ENCODE results near the gene RHOU. TPM values are rescaled to one million over a fixed set of nuclear protein-coding genes. Genes with fewer than 3 reads are reported as not detected.
"Not testable (repeated sequence)": the region's sequence is repeated elsewhere in the genome, so short reads cannot be mapped to it uniquely, and the experiment has no call there.

Gene RHOU
- total RNA-seq, 2 experiments from 2014 or later: 4.5 TPM

GRCh38 chr1:228768355-228769000 lies 33.2 kb downstream of the RHOU start:
- ChIA-PET POLR2A (no interaction called here), CTCF (no interaction called here)
- Mint-ChIP-seq H3K27me3 (peaks cover 3% of the 10 kb centered on the region), H3K4me1 (peaks cover 23% of the 10 kb centered on the region), H3K4me3 (no peak overlapping the region), H3K36me3 (ENCODE audit: low read depth) (peaks cover 6% of the 10 kb centered on the region), H3K27ac (no peak overlapping the region), H3K9me3 (no peaks in the 10 kb centered on the region)
- DNase-seq: no peak

GRCh38 chr1:228770779-228771223 lies 35.5 kb downstream of the RHOU start:
- peaks cover 6% of the 10 kb centered on the region for H3K36me3 Mint-ChIP-seq (ENCODE audit: low read depth)
- H3K9me3 Mint-ChIP-seq: no peaks in the 10 kb centered on the region
- H3K27ac Mint-ChIP-seq: no peak overlapping the region
- H3K4me1 Mint-ChIP-seq: peaks cover 14% of the 10 kb centered on the region
- POLR2A ChIA-PET: no interaction called here
- DNase-seq: no peak
- CTCF ChIA-PET: no interaction called here
- peaks cover 3% of the 10 kb centered on the region for H3K27me3 Mint-ChIP-seq
- H3K4me3 Mint-ChIP-seq: no peak overlapping the region

GRCh38 chr1:228772516-228773212 lies 37.4 kb downstream of the RHOU start:
- peaks cover 5% of the 10 kb centered on the region for H3K4me1 Mint-ChIP-seq
- ChIA-PET CTCF (no interaction called here), POLR2A (no interaction called here)
- H3K9me3 Mint-ChIP-seq: no peaks in the 10 kb centered on the region
- H3K36me3 Mint-ChIP-seq (ENCODE audit: low read depth): peaks cover 4% of the 10 kb centered on the region
- no peak for DNase-seq
- peaks cover 3% of the 10 kb centered on the region for H3K27me3 Mint-ChIP-seq
- H3K4me3 Mint-ChIP-seq: no peak overlapping the region
- H3K27ac Mint-ChIP-seq: no peak overlapping the region

GRCh38 chr1:228775946-228776345 lies 40.7 kb downstream of the RHOU start:
- H3K27ac Mint-ChIP-seq; H3K9me3 Mint-ChIP-seq; H3K36me3 Mint-ChIP-seq (ENCODE audit: low read depth); POLR2A ChIA-PET; H3K4me1 Mint-ChIP-seq; H3K4me3 Mint-ChIP-seq; H3K27me3 Mint-ChIP-seq; CTCF ChIA-PET; DNase-seq: not testable (repeated sequence)

- DNase-seq: no peak
- H3K9me3 Mint-ChIP-seq: no peaks in the 10 kb centered on the region
- ChIA-PET CTCF (no interaction called here), POLR2A (no interaction called here)
- no peak overlapping the region for H3K4me3 Mint-ChIP-seq
- H3K36me3 Mint-ChIP-seq (ENCODE audit: low read depth): no peaks in the 10 kb centered on the region
- no peak overlapping the region for H3K27ac Mint-ChIP-seq
- H3K27me3 Mint-ChIP-seq: no peaks in the 10 kb centered on the region
- H3K4me1 Mint-ChIP-seq: no peaks in the 10 kb centered on the region
Measured at GRCh38 chr1:228776449-228776848, 41.2 kb downstream of the RHOU start.

- POLR2A ChIA-PET: no interaction called here
- Mint-ChIP-seq H3K27ac (no peak overlapping the region), H3K4me1 (no peaks in the 10 kb centered on the region), H3K27me3 (no peaks in the 10 kb centered on the region), H3K9me3 (no peaks in the 10 kb centered on the region), H3K36me3 (ENCODE audit: low read depth) (no peaks in the 10 kb centered on the region), H3K4me3 (no peak overlapping the region)
- no peak for DNase-seq
- CTCF ChIA-PET: no interaction called here
Measured at GRCh38 chr1:228777236-228777635, 42.0 kb downstream of the RHOU start.

- no peak overlapping the region for H3K4me3 Mint-ChIP-seq
- H3K4me1 Mint-ChIP-seq: no peaks in the 10 kb centered on the region
- no peaks in the 10 kb centered on the region for H3K9me3 Mint-ChIP-seq
- no peaks in the 10 kb centered on the region for H3K36me3 Mint-ChIP-seq (ENCODE audit: low read depth)
- ChIA-PET POLR2A (no interaction called here), CTCF (no interaction called here)
- no peak overlapping the region for H3K27ac Mint-ChIP-seq
- no peak for DNase-seq
- no peaks in the 10 kb centered on the region for H3K27me3 Mint-ChIP-seq
Measured at GRCh38 chr1:228778026-228778425, 42.7 kb downstream of the RHOU start.

- ChIA-PET POLR2A (no interaction called here), CTCF (no interaction called here)
- no peak for DNase-seq
- Mint-ChIP-seq H3K27ac (no peak overlapping the region), H3K4me3 (no peak overlapping the region), H3K4me1 (no peaks in the 10 kb centered on the region), H3K27me3 (no peaks in the 10 kb centered on the region), H3K9me3 (no peaks in the 10 kb centered on the region), H3K36me3 (ENCODE audit: low read depth) (no peaks in the 10 kb centered on the region)
Measured at GRCh38 chr1:228778466-228778865, 43.2 kb downstream of the RHOU start.

GRCh38 chr1:228778961-228779360 lies 43.7 kb downstream of the RHOU start:
- H3K4me1 Mint-ChIP-seq: no peaks in the 10 kb centered on the region
- H3K9me3 Mint-ChIP-seq: no peaks in the 10 kb centered on the region
- H3K27me3 Mint-ChIP-seq: no peaks in the 10 kb centered on the region
- CTCF ChIA-PET: interaction anchor here (1.2 kb wide), 1 partner anchor 14 kb away, joined by 3 read pairs; no protein-coding TSS in a partner anchor
- POLR2A ChIA-PET: no interaction called here
- H3K4me3 Mint-ChIP-seq: no peak overlapping the region
- no peak for DNase-seq
- no peaks in the 10 kb centered on the region for H3K36me3 Mint-ChIP-seq (ENCODE audit: low read depth)
- H3K27ac Mint-ChIP-seq: no peak overlapping the region

GRCh38 chr1:228781161-228781808 lies 46.0 kb downstream of the RHOU start:
- no peak for DNase-seq
- Mint-ChIP-seq H3K27ac (no peak overlapping the region), H3K9me3 (no peaks in the 10 kb centered on the region), H3K27me3 (no peaks in the 10 kb centered on the region), H3K36me3 (ENCODE audit: low read depth) (no peaks in the 10 kb centered on the region), H3K4me3 (no peak overlapping the region), H3K4me1 (no peaks in the 10 kb centered on the region)
- POLR2A ChIA-PET: no interaction called here
- CTCF ChIA-PET: no interaction called here

- Mint-ChIP-seq H3K9me3 (no peaks in the 10 kb centered on the region), H3K27me3 (no peaks in the 10 kb centered on the region), H3K4me3 (no peak overlapping the region), H3K36me3 (ENCODE audit: low read depth) (no peaks in the 10 kb centered on the region), H3K27ac (no peak overlapping the region), H3K4me1 (no peaks in the 10 kb centered on the region)
- CTCF ChIA-PET: no interaction called here
- POLR2A ChIA-PET: interaction anchor here (1.4 kb wide), 1 partner anchor 13 kb away, joined by 4 read pairs; no protein-coding TSS in a partner anchor
- DNase-seq: no peak
Measured at GRCh38 chr1:228781809-228782661, 46.8 kb downstream of the RHOU start.

GRCh38 chr1:228782662-228783417 lies 47.6 kb downstream of the RHOU start:
- Mint-ChIP-seq H3K9me3 (no peaks in the 10 kb centered on the region), H3K27ac (no peak overlapping the region), H3K27me3 (no peaks in the 10 kb centered on the region), H3K4me1 (no peaks in the 10 kb centered on the region), H3K36me3 (ENCODE audit: low read depth) (no peaks in the 10 kb centered on the region), H3K4me3 (no peak overlapping the region)
- no peak for DNase-seq
- ChIA-PET POLR2A (interaction anchor here (1.4 kb wide), 1 partner anchor 12 kb away, joined by 4 read pairs; no protein-coding TSS in a partner anchor), CTCF (no interaction called here)
